ENCODE measurements around the gene GSDME. TPM values are rescaled to one million over a fixed set of nuclear protein-coding genes. Genes with fewer than 3 reads are reported as not detected.

The GSDME gene
- total and polyA plus RNA-seq, 10 of the 15 experiments (the other 5 are each of a cell fraction or from before 2014, with no cell fraction given): 23.7 to 245 (median 128) TPM

GRCh38 chr7:24727154-24728120, 29.8 kb downstream of the GSDME start:
- peak; percentile 83 for ATAC-seq

More at GRCh38 chr7:24727154-24728120, 29.8 kb downstream of the GSDME start:
- Histone ChIP-seq H3K4me2 (ENCODE audit: control insufficient read depth, insufficient read depth) (0 out of 2 replicates have a peak overlapping the region, but pooled peaks have one; percentile 29), H3K9ac (ENCODE audit: control insufficient read depth, insufficient read depth, low read length) (no peak overlapping the region), H3K36me3 (ENCODE audit: control insufficient read depth in 2 of 2, insufficient read depth in 2 of 2, low read length in 1 of 2) (0 out of 4 replicates have a peak, but pooled peaks cover 0 to 2% of the 10 kb centered on the region in 2 experiments), H3K27me3 (replicated peaks in 1 of 2; ENCODE audit: control insufficient read depth in 2 of 2, insufficient read depth in 2 of 2, low read length in 1 of 2) (no peaks in the 10 kb centered on the region), H3K79me2 (ENCODE audit: control insufficient read depth, insufficient read depth, low read length) (peaks cover 3% of the 10 kb centered on the region; the same call in 1 of the 2 replicates), H3K4me3 (no peak overlapping the region), H3K27ac (ENCODE audit: control insufficient read depth, insufficient read depth) (peak overlapping the region; percentile 48), H3K4me1 (ENCODE audit: control insufficient read depth, insufficient read depth, low read length) (peaks cover 51% of the 10 kb centered on the region), H3K9me3 (replicated peaks; ENCODE audit: control insufficient read depth, insufficient read depth, low read length) (no peaks in the 10 kb centered on the region), H2AFZ (ENCODE audit: control insufficient read depth, low read depth, low read length) (peak overlapping the region; percentile 18), H4K20me1 (ENCODE audit: control insufficient read depth, insufficient read depth) (no peaks in the 10 kb centered on the region)
- ChIA-PET POLR2A (interaction anchor here (1.4 kb wide), 1 partner anchor 9 kb away, joined by 5 read pairs; no protein-coding TSS in a partner anchor), CTCF (interaction anchor here (0.6 to 2.5 kb wide), 3 partner anchors 11 to 114 kb away, joined by 3 to 12 read pairs (median 4); no protein-coding TSS in a partner anchor), SMC1A (ENCODE audit: uncharacterized antibody, unreplicated experiment) (interaction anchor here (0.6 to 1.2 kb wide), 2 partner anchors 11 to 370 kb away, joined by 3 to 5 read pairs; no protein-coding TSS in a partner anchor), RAD21 (ENCODE audit: unreplicated experiment) (interaction anchor here (0.6 to 1.1 kb wide), 3 partner anchors 10 to 71 kb away, joined by 3 to 4 read pairs (median 4); no protein-coding TSS in a partner anchor)
- intact Hi-C loops (cut with micrococcal nuclease; ENCODE audit: unreplicated experiment): no loop called here
- WGBS (ENCODE audit: insufficient coverage, insufficient replicate concordance, low lambda C conversion rate, missing lambda C conversion rate): 67% methylated on average over 13 of the region's 13 CpGs
- FAIRE-seq (peak; percentile 61), DNase-seq (ENCODE audit: low read depth, low spot score) (no peak)
- in situ Hi-C loops (cut with MboI): no loop called here
- no TSS peak for BruUV-seq (replicated peaks)
- TF ChIP-seq SPI1 (IDR thresholded peaks at IDR 0.05; ENCODE audit: borderline replicate concordance, insufficient read depth, low read depth, low read length) (peak; percentile 83), NFYB (IDR thresholded peaks at IDR 0.05; ENCODE audit: insufficient read depth, low read depth, low read length) (peak; percentile 64), ZNF384 (IDR thresholded peaks at IDR 0.05; ENCODE audit: borderline replicate concordance, low read depth, low read length) (no peak), NKRF (conservative IDR thresholded peaks at IDR 0.05) (no peak), PKNOX1 (IDR thresholded peaks at IDR 0.05) (peak; percentile 11; the same call in 1 of the 2 replicates), BMI1 (IDR thresholded peaks at IDR 0.05; ENCODE audit: borderline replicate concordance) (no peak), E2F4 (IDR thresholded peaks at IDR 0.05; ENCODE audit: low read depth, low read length) (no peak), BCL11A (IDR thresholded peaks at IDR 0.05; ENCODE audit: low read depth, low read length) (peak; percentile 25; the same call in 1 of the 2 replicates), KDM1A (IDR thresholded peaks at IDR 0.05; ENCODE audit: borderline replicate concordance) (no peak), RUNX3 (IDR thresholded peaks at IDR 0.05; ENCODE audit: low read length) (peak; percentile 22; the same call in 1 of the 2 replicates), TCF3 (IDR thresholded peaks at IDR 0.05; ENCODE audit: borderline replicate concordance, insufficient read depth, low read depth, low read length) (no peak), SMC3 (IDR thresholded peaks at IDR 0.05; ENCODE audit: borderline replicate concordance, low read length) (no peak)
